Neural cell (in vitro differentiated cells): Measurements from ENCODE around the gene MRPL36. TPM values are rescaled to one million over a fixed set of nuclear protein-coding genes. Genes with fewer than 3 reads are reported as not detected.

Source experiments
- H2AFZ ChIP-seq: fragments of 200-600, 300-800 bp; sonication (generic), shearing (Covaris generic); 2 replicates; pipeline ENCODE4 v1.6.0; 2014; ENCODE audit warnings: low read depth, mild to moderate bottlenecking, antibody characterized with exemption, low read length, moderate library complexity
- H3F3A ChIP-seq: fragments of 200-600 bp; shearing (Covaris generic); 2 replicates; pipeline ENCODE4 v1.6.1; 2016; ENCODE audit warnings: mild to moderate bottlenecking, moderate library complexity, mixed read lengths, antibody characterized with exemption, low read length; ENCODE audit not compliant: insufficient read depth, poor library complexity, severe bottlenecking
- H3K27ac ChIP-seq: fragments of 200-600, 300-800 bp; sonication (generic), shearing (Covaris generic); 2 replicates; pipeline ENCODE4 v1.5.1; 2014; ENCODE audit warnings: mild to moderate bottlenecking, low read length, moderate library complexity
- H3K27me3 ChIP-seq: fragments of 300-800, 200-600 bp; sonication (generic), shearing (Covaris generic); 2 replicates; pipeline ENCODE4 v1.6.0; 2014; ENCODE audit warnings: mild to moderate bottlenecking, low read depth, low read length, moderate library complexity; ENCODE audit not compliant: insufficient read depth
- H3K36me3 ChIP-seq: fragments of 300-800, 200-600 bp; sonication (generic), shearing (Covaris generic); 2 replicates; pipeline ENCODE4 v1.5.1; 2014; ENCODE audit warnings: mild to moderate bottlenecking, antibody characterized with exemption, low read length, moderate library complexity; ENCODE audit not compliant: insufficient read depth
- H3K4me2 ChIP-seq: fragments of 300-800, 200-600 bp; sonication (generic), shearing (Covaris generic); 2 replicates; pipeline ENCODE4 v1.6.0; 2014; ENCODE audit warnings: mild to moderate bottlenecking, low read length
- H3K4me3 ChIP-seq: fragments of 300-800, 200-600 bp; sonication (generic), shearing (Covaris generic); 2 replicates; pipeline ENCODE4 v1.5.1; 2014; ENCODE audit warnings: mild to moderate bottlenecking, low read length, moderate library complexity
- H3K79me2 ChIP-seq: fragments of 200-600 bp; shearing (Covaris generic); replicated peaks from 2 replicates; pipeline ENCODE4 v1.6.0; 2014; ENCODE audit warnings: mild to moderate bottlenecking, low read length, moderate library complexity; ENCODE audit not compliant: insufficient read depth
- H3K9ac ChIP-seq: fragments of 300-800, 200-600 bp; sonication (generic), shearing (Covaris generic); 2 replicates; pipeline ENCODE4 v1.6.1; 2016; ENCODE audit warnings: mild to moderate bottlenecking, low read length, mixed read lengths
- H3K9me2 ChIP-seq: fragments of 200-600 bp; shearing (Covaris generic); 2 replicates; pipeline ENCODE4 v1.6.1; 2016; ENCODE audit warnings: mild to moderate bottlenecking, low read length, mixed read lengths; ENCODE audit not compliant: insufficient read depth
- H3K9me3 ChIP-seq: fragments of 200-600, 300-800 bp; sonication (generic), shearing (Covaris generic); 2 replicates; pipeline ENCODE4 v1.6.1; 2016; ENCODE audit warnings: mild to moderate bottlenecking, mixed run types, low read length, moderate library complexity, mixed read lengths
- H4K20me1 ChIP-seq: fragments of 200-600 bp; shearing (Covaris generic); 2 replicates; pipeline ENCODE4 v1.6.1; 2016; ENCODE audit warnings: mild to moderate bottlenecking, mixed run types; ENCODE audit not compliant: insufficient read depth
- EP300 ChIP-seq: fragments of 450-650 bp; conservative IDR thresholded peaks from 2 replicates; pipeline ENCODE4 v1.6.1; 2014; ENCODE audit warnings: antibody characterized with exemption, mild to moderate bottlenecking, moderate library complexity; ENCODE audit not compliant: poor library complexity, severe bottlenecking
- EZH2 ChIP-seq: fragments of 200-600, 300-800 bp; shearing (Covaris generic), sonication (generic); IDR thresholded peaks from 2 replicates; pipeline ENCODE4 v1.6.1; 2014; ENCODE audit warnings: antibody characterized with exemption, low read length, borderline replicate concordance, mild to moderate bottlenecking; ENCODE audit not compliant: insufficient read depth, poor library complexity, severe bottlenecking
- MXI1 ChIP-seq: fragments of 450-650 bp; conservative IDR thresholded peaks from 2 replicates; pipeline ENCODE4 v1.6.1; 2014; ENCODE audit warnings: antibody characterized with exemption, mild to moderate bottlenecking; ENCODE audit not compliant: poor library complexity, severe bottlenecking
- POLR2AphosphoS5 ChIP-seq: IDR thresholded peaks from 2 replicates; pipeline ENCODE4 v1.6.1; 2012
- RAD21 ChIP-seq: fragments of 450-650 bp; conservative IDR thresholded peaks from 2 replicates; pipeline ENCODE4 v1.6.1; 2014; ENCODE audit warnings: antibody characterized with exemption, mild to moderate bottlenecking, moderate library complexity
- SMC3 ChIP-seq: fragments of 450-650 bp; conservative IDR thresholded peaks from 2 replicates; pipeline ENCODE4 v1.6.1; 2014; ENCODE audit warnings: antibody characterized with exemption, mild to moderate bottlenecking, moderate library complexity; ENCODE audit not compliant: poor library complexity
- TAF1 ChIP-seq: IDR thresholded peaks from 2 replicates; pipeline ENCODE4 v1.6.1; 2012; ENCODE audit warnings: low read depth
- polyA plus RNA-seq: library from polyadenylated mRNA; depleted of rRNA; stranded (reverse); fragments of >200 nt; gene quantifications from 2 replicates; pipeline ENCODE4 v1.2.3, GENCODE V29; 2014
- TF ChIP-seq, protein P1 (sequence below): IDR thresholded peaks from 2 replicates; pipeline ENCODE4 v1.6.1; 2012; ENCODE audit warnings: borderline replicate concordance
- TF ChIP-seq, protein P2 (sequence below): fragments of 450-650 bp; IDR thresholded peaks from 2 replicates; pipeline ENCODE4 v1.5.1; 2014; ENCODE audit warnings: antibody characterized with exemption, mild to moderate bottlenecking, moderate library complexity; ENCODE audit not compliant: poor library complexity, severe bottlenecking

Gene MRPL36
- polyA plus RNA-seq, 1 donor from 2014 or later, result 51.9 TPM

DNA sequence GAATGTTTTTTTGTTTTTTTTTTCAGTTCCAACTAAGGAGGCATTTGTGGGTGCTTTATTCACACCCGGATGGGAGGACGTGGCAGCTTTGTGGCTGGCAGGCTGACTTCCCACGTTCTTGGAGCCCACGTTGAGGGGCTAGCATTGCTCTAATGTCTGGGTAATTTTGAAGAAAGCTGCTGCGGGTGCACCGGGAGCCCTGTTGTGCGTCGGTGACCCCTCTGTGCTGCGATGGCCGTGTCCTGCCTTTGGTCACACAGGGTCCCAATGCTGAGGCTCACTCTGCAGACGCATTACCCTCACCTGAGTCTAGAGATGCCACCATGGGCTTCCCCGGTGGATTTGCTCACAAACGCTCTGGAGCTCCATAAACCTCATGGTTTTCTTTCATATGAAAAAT is 35.8 kb upstream of the MRPL36 start:
- Histone ChIP-seq H3K79me2 (no peaks in the 10 kb centered on the region), H3K9me3 (no peaks in the 10 kb centered on the region), H3K36me3 (no peaks in the 10 kb centered on the region), H3K4me3 (no peak overlapping the region), H3K27me3 (no peaks in the 10 kb centered on the region), H3K4me2 (no peak overlapping the region), H3F3A (no peaks in the 10 kb centered on the region), H3K27ac (no peak overlapping the region), H3K9me2 (no peaks in the 10 kb centered on the region), H4K20me1 (no peaks in the 10 kb centered on the region), H2AFZ (no peak overlapping the region), H3K9ac (no peak overlapping the region)
- TF ChIP-seq RAD21, result no peak
- TF ChIP-seq, protein P1, sequence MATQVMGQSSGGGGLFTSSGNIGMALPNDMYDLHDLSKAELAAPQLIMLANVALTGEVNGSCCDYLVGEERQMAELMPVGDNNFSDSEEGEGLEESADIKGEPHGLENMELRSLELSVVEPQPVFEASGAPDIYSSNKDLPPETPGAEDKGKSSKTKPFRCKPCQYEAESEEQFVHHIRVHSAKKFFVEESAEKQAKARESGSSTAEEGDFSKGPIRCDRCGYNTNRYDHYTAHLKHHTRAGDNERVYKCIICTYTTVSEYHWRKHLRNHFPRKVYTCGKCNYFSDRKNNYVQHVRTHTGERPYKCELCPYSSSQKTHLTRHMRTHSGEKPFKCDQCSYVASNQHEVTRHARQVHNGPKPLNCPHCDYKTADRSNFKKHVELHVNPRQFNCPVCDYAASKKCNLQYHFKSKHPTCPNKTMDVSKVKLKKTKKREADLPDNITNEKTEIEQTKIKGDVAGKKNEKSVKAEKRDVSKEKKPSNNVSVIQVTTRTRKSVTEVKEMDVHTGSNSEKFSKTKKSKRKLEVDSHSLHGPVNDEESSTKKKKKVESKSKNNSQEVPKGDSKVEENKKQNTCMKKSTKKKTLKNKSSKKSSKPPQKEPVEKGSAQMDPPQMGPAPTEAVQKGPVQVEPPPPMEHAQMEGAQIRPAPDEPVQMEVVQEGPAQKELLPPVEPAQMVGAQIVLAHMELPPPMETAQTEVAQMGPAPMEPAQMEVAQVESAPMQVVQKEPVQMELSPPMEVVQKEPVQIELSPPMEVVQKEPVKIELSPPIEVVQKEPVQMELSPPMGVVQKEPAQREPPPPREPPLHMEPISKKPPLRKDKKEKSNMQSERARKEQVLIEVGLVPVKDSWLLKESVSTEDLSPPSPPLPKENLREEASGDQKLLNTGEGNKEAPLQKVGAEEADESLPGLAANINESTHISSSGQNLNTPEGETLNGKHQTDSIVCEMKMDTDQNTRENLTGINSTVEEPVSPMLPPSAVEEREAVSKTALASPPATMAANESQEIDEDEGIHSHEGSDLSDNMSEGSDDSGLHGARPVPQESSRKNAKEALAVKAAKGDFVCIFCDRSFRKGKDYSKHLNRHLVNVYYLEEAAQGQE, result no peak
- no peak for TF ChIP-seq MXI1
- TF ChIP-seq, protein P2, sequence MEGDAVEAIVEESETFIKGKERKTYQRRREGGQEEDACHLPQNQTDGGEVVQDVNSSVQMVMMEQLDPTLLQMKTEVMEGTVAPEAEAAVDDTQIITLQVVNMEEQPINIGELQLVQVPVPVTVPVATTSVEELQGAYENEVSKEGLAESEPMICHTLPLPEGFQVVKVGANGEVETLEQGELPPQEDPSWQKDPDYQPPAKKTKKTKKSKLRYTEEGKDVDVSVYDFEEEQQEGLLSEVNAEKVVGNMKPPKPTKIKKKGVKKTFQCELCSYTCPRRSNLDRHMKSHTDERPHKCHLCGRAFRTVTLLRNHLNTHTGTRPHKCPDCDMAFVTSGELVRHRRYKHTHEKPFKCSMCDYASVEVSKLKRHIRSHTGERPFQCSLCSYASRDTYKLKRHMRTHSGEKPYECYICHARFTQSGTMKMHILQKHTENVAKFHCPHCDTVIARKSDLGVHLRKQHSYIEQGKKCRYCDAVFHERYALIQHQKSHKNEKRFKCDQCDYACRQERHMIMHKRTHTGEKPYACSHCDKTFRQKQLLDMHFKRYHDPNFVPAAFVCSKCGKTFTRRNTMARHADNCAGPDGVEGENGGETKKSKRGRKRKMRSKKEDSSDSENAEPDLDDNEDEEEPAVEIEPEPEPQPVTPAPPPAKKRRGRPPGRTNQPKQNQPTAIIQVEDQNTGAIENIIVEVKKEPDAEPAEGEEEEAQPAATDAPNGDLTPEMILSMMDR, result no peak
- no peak for TF ChIP-seq SMC3
- no peak for TF ChIP-seq TAF1
- TF ChIP-seq EZH2, result no peak
- no peak for TF ChIP-seq POLR2AphosphoS5
- TF ChIP-seq EP300, result no peak

DNA sequence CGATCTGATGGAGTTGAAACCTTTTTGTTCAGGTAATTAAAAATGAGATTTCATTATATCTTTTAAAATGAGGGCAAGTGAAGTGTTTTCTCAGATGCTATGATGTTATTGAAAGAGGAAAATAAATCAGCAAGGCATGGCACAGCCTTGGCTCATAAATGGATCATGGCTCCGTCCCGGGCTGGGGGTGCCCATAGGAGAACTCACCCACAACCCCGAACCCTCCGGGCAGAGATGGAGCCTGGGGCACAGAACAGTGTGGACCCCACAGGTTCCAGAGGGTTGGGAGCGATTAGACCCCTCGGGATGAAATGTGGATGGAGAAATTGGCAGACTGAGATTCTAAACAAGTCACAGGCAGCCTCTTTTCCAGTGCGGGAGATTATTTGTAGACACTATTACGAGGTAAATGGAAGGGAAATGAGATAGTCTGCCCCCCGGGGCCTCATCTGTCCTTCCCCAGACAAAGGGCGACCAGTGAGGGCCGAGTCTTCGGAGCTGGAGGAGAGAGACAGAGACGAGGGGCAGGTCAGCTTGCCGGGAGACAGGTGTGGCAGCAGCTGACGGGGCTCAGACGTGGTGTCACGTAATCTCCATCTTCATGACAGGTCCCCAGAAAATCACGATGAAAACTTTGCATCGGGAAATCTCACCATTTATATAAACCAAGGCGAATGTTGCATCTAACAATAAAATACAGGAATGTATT is 35.2 kb upstream of the MRPL36 start:
- H3K27ac ChIP-seq, result no peak overlapping the region
- H3F3A ChIP-seq, result no peaks in the 10 kb centered on the region
- H3K9me3 ChIP-seq, result no peaks in the 10 kb centered on the region
- no peaks in the 10 kb centered on the region for H4K20me1 ChIP-seq
- no peak overlapping the region for H3K4me2 ChIP-seq
- no peaks in the 10 kb centered on the region for H3K36me3 ChIP-seq
- H2AFZ ChIP-seq, result no peak overlapping the region
- no peak overlapping the region for H3K9ac ChIP-seq
- no peaks in the 10 kb centered on the region for H3K9me2 ChIP-seq
- no peak overlapping the region for H3K4me3 ChIP-seq
- TF ChIP-seq SMC3 (no peak), RAD21 (no peak), POLR2AphosphoS5 (no peak), TAF1 (no peak), MXI1 (no peak), EP300 (no peak), EZH2 (no peak)
- TF ChIP-seq, protein P2, result no peak
- TF ChIP-seq, protein P1, result no peak
- no peaks in the 10 kb centered on the region for H3K79me2 ChIP-seq
- no peaks in the 10 kb centered on the region for H3K27me3 ChIP-seq
